ENCODE data around the gene CDK1. TPM values are rescaled to one million over a fixed set of nuclear protein-coding genes. Genes with fewer than 3 reads are reported as not detected.

The CDK1 gene
- total RNA-seq, 1 donor from 2014 or later = 6.6 TPM

DNA sequence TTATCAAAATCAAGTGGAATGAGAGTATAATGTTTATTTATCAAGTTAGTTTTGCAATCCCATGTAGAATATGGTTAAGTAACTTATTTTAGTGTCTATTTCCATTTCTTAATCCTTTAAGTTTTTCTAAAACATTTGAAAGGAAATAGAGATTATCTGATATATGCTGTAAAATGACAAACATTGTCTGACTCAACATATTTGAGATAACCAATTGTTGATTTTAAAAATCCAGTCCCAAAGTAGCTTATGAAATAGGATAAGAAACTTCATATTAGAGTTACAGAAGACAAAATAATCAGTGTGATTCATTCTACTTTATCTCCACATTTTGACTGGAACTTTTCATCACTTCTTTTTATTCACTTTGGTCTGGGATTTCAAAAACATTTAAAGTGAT is 38.7 kb upstream of the CDK1 start:
- H3K36me3 ChIP-seq (ENCODE audit: insufficient read depth, low read length) = no peaks in the 10 kb centered on the region
- no peak overlapping the region for H3K4me3 ChIP-seq (ENCODE audit: insufficient read depth, low read depth, low read length)
- H3K27me3 Mint-ChIP-seq (ENCODE audit: low read depth, unreplicated experiment) = no peaks in the 10 kb centered on the region
- H3K27me3 ChIP-seq (ENCODE audit: insufficient read depth, low read length) = peaks cover 17% of the 10 kb centered on the region
- H3K4me1 Mint-ChIP-seq (ENCODE audit: low read depth, unreplicated experiment) = no peaks in the 10 kb centered on the region
- no peaks in the 10 kb centered on the region for H3K79me2 ChIP-seq (ENCODE audit: insufficient read depth, low read length)
- H3K36me3 Mint-ChIP-seq (ENCODE audit: low read depth, unreplicated experiment) = no peaks in the 10 kb centered on the region
- H3K4me2 ChIP-seq (ENCODE audit: low read length) = no peak overlapping the region
- no peak overlapping the region for H2AFZ ChIP-seq (ENCODE audit: low read depth, low read length)
- no peak overlapping the region for H3K27ac Mint-ChIP-seq (ENCODE audit: unreplicated experiment)
- no peak overlapping the region for H3K27ac ChIP-seq (ENCODE audit: low read depth, low read length)
- peak; percentile 60 for DNase-seq (ENCODE audit: low read depth)
- no peak overlapping the region for H3K9ac ChIP-seq (ENCODE audit: low read length)
- TF ChIP-seq, protein P1, sequence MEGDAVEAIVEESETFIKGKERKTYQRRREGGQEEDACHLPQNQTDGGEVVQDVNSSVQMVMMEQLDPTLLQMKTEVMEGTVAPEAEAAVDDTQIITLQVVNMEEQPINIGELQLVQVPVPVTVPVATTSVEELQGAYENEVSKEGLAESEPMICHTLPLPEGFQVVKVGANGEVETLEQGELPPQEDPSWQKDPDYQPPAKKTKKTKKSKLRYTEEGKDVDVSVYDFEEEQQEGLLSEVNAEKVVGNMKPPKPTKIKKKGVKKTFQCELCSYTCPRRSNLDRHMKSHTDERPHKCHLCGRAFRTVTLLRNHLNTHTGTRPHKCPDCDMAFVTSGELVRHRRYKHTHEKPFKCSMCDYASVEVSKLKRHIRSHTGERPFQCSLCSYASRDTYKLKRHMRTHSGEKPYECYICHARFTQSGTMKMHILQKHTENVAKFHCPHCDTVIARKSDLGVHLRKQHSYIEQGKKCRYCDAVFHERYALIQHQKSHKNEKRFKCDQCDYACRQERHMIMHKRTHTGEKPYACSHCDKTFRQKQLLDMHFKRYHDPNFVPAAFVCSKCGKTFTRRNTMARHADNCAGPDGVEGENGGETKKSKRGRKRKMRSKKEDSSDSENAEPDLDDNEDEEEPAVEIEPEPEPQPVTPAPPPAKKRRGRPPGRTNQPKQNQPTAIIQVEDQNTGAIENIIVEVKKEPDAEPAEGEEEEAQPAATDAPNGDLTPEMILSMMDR (IDR thresholded peaks at IDR 0.05; ENCODE audit: insufficient read depth, low read depth, low read length) = no peak
- no peak for TF ChIP-seq EZH2 (IDR thresholded peaks at IDR 0.05; ENCODE audit: insufficient read depth, low read length)
- FAIRE-seq = peak; percentile 9
- no peaks in the 10 kb centered on the region for H3K9me3 Mint-ChIP-seq (ENCODE audit: unreplicated experiment)
- H3K9me3 ChIP-seq (ENCODE audit: insufficient read depth, low read depth, low read length) = no peaks in the 10 kb centered on the region
- no peaks in the 10 kb centered on the region for H4K20me1 ChIP-seq (ENCODE audit: insufficient read depth, low read length)
- H3K4me3 Mint-ChIP-seq (ENCODE audit: unreplicated experiment) = no peak overlapping the region
- H3K4me1 ChIP-seq (ENCODE audit: insufficient read depth, low read length) = peaks cover 4% of the 10 kb centered on the region

DNA sequence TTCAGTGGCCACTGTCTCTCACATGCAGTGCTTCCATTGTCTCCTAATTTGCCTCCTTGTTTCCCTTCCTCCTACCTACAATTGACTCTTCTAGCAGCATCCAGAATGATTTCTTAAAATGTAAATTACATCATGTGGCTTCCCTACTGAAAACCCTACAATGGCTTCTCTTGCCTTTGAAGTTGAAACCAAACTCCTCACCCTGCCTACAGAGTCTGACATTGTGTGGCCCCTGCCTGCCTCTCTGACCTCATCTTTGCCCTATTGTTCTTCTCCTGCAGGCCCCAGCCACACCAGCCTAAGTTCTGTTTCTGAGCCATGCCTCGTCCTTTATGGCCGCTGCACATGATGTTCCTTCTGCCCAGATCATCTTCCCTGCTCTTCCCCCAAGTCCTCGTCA is 35.8 kb upstream of the CDK1 start:
- Mint-ChIP-seq H3K4me1 (ENCODE audit: low read depth, unreplicated experiment) (no peaks in the 10 kb centered on the region), H3K4me3 (ENCODE audit: unreplicated experiment) (no peak overlapping the region), H3K27ac (ENCODE audit: unreplicated experiment) (no peak overlapping the region), H3K9me3 (ENCODE audit: unreplicated experiment) (no peaks in the 10 kb centered on the region), H3K36me3 (ENCODE audit: low read depth, unreplicated experiment) (no peaks in the 10 kb centered on the region), H3K27me3 (ENCODE audit: low read depth, unreplicated experiment) (peaks cover under 1% of the 10 kb centered on the region)
- H3K9me3 ChIP-seq (ENCODE audit: insufficient read depth, low read depth, low read length) = no peaks in the 10 kb centered on the region
- TF ChIP-seq, protein P1 (IDR thresholded peaks at IDR 0.05; ENCODE audit: insufficient read depth, low read depth, low read length) = no peak
- no peak for TF ChIP-seq EZH2 (IDR thresholded peaks at IDR 0.05; ENCODE audit: insufficient read depth, low read length)
- H3K27ac ChIP-seq (ENCODE audit: low read depth, low read length) = no peak overlapping the region
- H3K36me3 ChIP-seq (ENCODE audit: insufficient read depth, low read length) = no peaks in the 10 kb centered on the region
- H3K4me2 ChIP-seq (ENCODE audit: low read length) = no peak overlapping the region
- H2AFZ ChIP-seq (ENCODE audit: low read depth, low read length) = no peak overlapping the region
- DNase-seq (ENCODE audit: low read depth) = no peak
- no peak overlapping the region for H3K9ac ChIP-seq (ENCODE audit: low read length)
- H4K20me1 ChIP-seq (ENCODE audit: insufficient read depth, low read length) = no peaks in the 10 kb centered on the region
- H3K79me2 ChIP-seq (ENCODE audit: insufficient read depth, low read length) = no peaks in the 10 kb centered on the region
- H3K27me3 ChIP-seq (ENCODE audit: insufficient read depth, low read length) = no peaks in the 10 kb centered on the region
- no peak overlapping the region for H3K4me3 ChIP-seq (ENCODE audit: insufficient read depth, low read depth, low read length)
- no peak for FAIRE-seq
- H3K4me1 ChIP-seq (ENCODE audit: insufficient read depth, low read length) = peaks cover 4% of the 10 kb centered on the region

DNA sequence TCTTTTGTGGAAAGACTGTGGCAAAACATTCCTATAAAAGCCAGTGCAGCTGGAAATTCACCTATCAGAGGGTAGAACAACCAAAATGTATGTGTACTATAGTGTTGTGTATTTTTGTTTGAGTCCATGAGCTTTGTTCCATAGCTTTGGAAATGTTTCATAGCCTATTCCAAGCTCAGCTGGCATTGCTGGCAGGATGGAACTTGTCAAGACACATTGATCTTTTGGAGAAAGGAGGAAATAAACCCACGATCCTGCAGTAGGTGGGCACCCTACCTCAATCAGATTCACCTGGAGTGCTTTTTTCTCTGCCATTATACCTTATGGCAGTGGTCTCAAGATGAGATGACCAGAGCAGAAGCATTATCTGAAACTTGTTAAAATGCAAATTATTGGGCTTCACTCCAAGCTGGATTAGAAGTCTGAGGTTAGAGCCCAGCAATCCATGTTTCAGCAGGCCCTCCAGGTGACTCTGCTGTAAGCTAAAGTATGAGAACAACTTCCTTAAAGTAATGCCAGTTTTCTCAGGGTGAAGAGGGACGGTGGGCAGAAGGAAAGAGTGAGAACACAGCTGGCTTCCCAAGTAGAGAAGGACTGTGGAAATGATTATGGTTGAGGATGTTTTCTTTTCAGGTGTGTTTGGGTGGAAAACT is 30.3 kb upstream of the CDK1 start:
- no peak for DNase-seq (ENCODE audit: low read depth)
- Histone ChIP-seq H3K27me3 (ENCODE audit: insufficient read depth, low read length) (no peaks in the 10 kb centered on the region), H3K27ac (ENCODE audit: low read depth, low read length) (no peak overlapping the region), H3K4me1 (ENCODE audit: insufficient read depth, low read length) (no peaks in the 10 kb centered on the region), H3K79me2 (ENCODE audit: insufficient read depth, low read length) (no peaks in the 10 kb centered on the region), H3K36me3 (ENCODE audit: insufficient read depth, low read length) (no peaks in the 10 kb centered on the region), H2AFZ (ENCODE audit: low read depth, low read length) (no peak overlapping the region), H3K9me3 (ENCODE audit: insufficient read depth, low read depth, low read length) (no peaks in the 10 kb centered on the region), H3K4me2 (ENCODE audit: low read length) (no peak overlapping the region), H3K9ac (ENCODE audit: low read length) (no peak overlapping the region), H3K4me3 (ENCODE audit: insufficient read depth, low read depth, low read length) (no peak overlapping the region), H4K20me1 (ENCODE audit: insufficient read depth, low read length) (no peaks in the 10 kb centered on the region)
- no peak overlapping the region for H3K4me3 Mint-ChIP-seq (ENCODE audit: unreplicated experiment)
- H3K27me3 Mint-ChIP-seq (ENCODE audit: low read depth, unreplicated experiment) = peaks cover 5% of the 10 kb centered on the region
- no peaks in the 10 kb centered on the region for H3K4me1 Mint-ChIP-seq (ENCODE audit: low read depth, unreplicated experiment)
- no peaks in the 10 kb centered on the region for H3K9me3 Mint-ChIP-seq (ENCODE audit: unreplicated experiment)
- no peaks in the 10 kb centered on the region for H3K36me3 Mint-ChIP-seq (ENCODE audit: low read depth, unreplicated experiment)
- TF ChIP-seq EZH2 (IDR thresholded peaks at IDR 0.05; ENCODE audit: insufficient read depth, low read length) = no peak
- TF ChIP-seq, protein P1 (IDR thresholded peaks at IDR 0.05; ENCODE audit: insufficient read depth, low read depth, low read length) = no peak
- no peak overlapping the region for H3K27ac Mint-ChIP-seq (ENCODE audit: unreplicated experiment)
- no peak for FAIRE-seq

Data from astrocyte (in vitro differentiated cells and primary cell).